Osteocyte (in vitro differentiated cells): ENCODE data around the gene TBC1D1. TPM values are rescaled to one million over a fixed set of nuclear protein-coding genes. Genes with fewer than 3 reads are reported as not detected.

Source experiments
- DNase-seq: peaks from one replicate; pipeline ENCODE4 v3.0.0; 2021; ENCODE audit warnings: mixed read lengths; ENCODE audit not compliant: unreplicated experiment; ENCODE audit errors: extremely low spot score
- H3K27ac Mint-ChIP-seq: one replicate; pipeline ENCODE4 v1.8.0; 2021; ENCODE audit warnings: mild to moderate bottlenecking, mixed read lengths; ENCODE audit not compliant: unreplicated experiment
- H3K27me3 Mint-ChIP-seq: one replicate; pipeline ENCODE4 v1.8.0; 2021; ENCODE audit warnings: mixed read lengths; ENCODE audit not compliant: unreplicated experiment
- H3K36me3 Mint-ChIP-seq: one replicate; pipeline ENCODE4 v1.8.0; 2021; ENCODE audit warnings: mixed read lengths; ENCODE audit not compliant: unreplicated experiment
- H3K4me1 Mint-ChIP-seq: one replicate; pipeline ENCODE4 v1.8.0; 2021; ENCODE audit warnings: mixed read lengths; ENCODE audit not compliant: unreplicated experiment
- H3K4me3 Mint-ChIP-seq: one replicate; pipeline ENCODE4 v1.8.0; 2021; ENCODE audit warnings: mild to moderate bottlenecking, moderate library complexity, mixed read lengths; ENCODE audit not compliant: unreplicated experiment
- H3K9me3 Mint-ChIP-seq: one replicate; pipeline ENCODE4 v1.8.0; 2021; ENCODE audit warnings: mixed read lengths; ENCODE audit not compliant: unreplicated experiment
- CTCF ChIP-seq: fragments of 200-600 bp; sonication (generic); IDR thresholded peaks from 2 replicates; pipeline ENCODE4 v1.5.0; 2021; ENCODE audit warnings: antibody characterized with exemption, mild to moderate bottlenecking, moderate library complexity
- total RNA-seq: library from RNA; stranded (reverse); gene quantifications from 2 replicates; pipeline ENCODE4 v1.2.1, GENCODE V29; 2021

Gene TBC1D1
- total RNA-seq, 1 donor from 2014 or later = 46.2 TPM

GRCh38 chr4:37864786-37865185, 26.1 kb upstream of the TBC1D1 start:
- peaks cover 16% of the 10 kb centered on the region for H3K36me3 Mint-ChIP-seq
- no peak overlapping the region for H3K27ac Mint-ChIP-seq
- no peak overlapping the region for H3K4me3 Mint-ChIP-seq
- peaks cover 8% of the 10 kb centered on the region for H3K9me3 Mint-ChIP-seq
- H3K4me1 Mint-ChIP-seq = peaks cover 8% of the 10 kb centered on the region
- no peak for TF ChIP-seq CTCF
- H3K27me3 Mint-ChIP-seq = no peaks in the 10 kb centered on the region
- no peak for DNase-seq

DNA sequence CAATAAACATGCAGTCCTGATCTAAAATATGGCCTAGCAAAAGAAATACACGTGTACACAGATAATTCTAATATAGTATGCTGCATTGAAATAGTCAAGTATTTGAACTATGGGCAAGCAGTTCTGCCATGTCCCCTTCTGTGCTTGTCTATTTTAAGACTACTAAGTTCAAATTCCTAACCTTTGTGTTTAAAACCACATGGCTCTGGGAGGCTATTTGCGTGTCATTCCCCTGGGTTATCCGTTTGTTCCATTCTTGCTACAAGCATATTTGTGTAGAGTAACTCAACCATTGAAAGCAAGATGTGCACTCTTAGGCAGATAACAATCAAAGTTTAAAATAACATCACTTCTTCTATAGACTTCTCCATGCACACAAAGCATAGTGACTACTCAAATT, 25.4 kb upstream of the TBC1D1 start:
- Mint-ChIP-seq H3K36me3 (peaks cover 14% of the 10 kb centered on the region), H3K4me3 (no peak overlapping the region), H3K27me3 (no peaks in the 10 kb centered on the region), H3K4me1 (peaks cover 8% of the 10 kb centered on the region), H3K9me3 (peaks cover 8% of the 10 kb centered on the region), H3K27ac (no peak overlapping the region)
- no peak for DNase-seq
- no peak for TF ChIP-seq CTCF

DNA sequence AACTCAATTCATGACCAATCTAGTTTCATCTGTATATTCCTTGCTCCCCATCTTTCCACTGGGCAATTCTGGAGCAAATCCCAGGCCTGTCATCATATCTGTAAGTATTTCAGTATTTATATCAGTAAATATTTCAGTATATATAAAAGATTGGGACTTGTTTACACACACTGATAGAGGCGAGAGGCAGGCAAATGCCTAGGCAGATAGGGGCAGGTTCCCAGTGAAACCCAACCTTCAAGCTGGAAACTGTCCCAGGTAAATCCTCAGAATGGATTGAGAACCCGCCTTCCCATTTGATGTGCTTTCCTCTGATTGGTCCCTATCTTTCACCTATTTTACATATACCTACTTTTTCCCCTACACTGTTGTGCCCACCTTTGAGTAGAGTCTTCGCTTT, 23.8 kb upstream of the TBC1D1 start:
- H3K27ac Mint-ChIP-seq = no peak overlapping the region
- no peak for TF ChIP-seq CTCF
- peaks cover 10% of the 10 kb centered on the region for H3K36me3 Mint-ChIP-seq
- peaks cover 8% of the 10 kb centered on the region for H3K4me1 Mint-ChIP-seq
- DNase-seq = no peak
- H3K27me3 Mint-ChIP-seq = no peaks in the 10 kb centered on the region
- H3K4me3 Mint-ChIP-seq = no peak overlapping the region
- peaks cover 8% of the 10 kb centered on the region for H3K9me3 Mint-ChIP-seq

GRCh38 chr4:37868238-37868637, 22.6 kb upstream of the TBC1D1 start:
- H3K27ac Mint-ChIP-seq = no peak overlapping the region
- H3K4me1 Mint-ChIP-seq = peaks cover 8% of the 10 kb centered on the region
- DNase-seq = no peak
- no peaks in the 10 kb centered on the region for H3K27me3 Mint-ChIP-seq
- H3K4me3 Mint-ChIP-seq = no peak overlapping the region
- H3K9me3 Mint-ChIP-seq = peaks cover 8% of the 10 kb centered on the region
- no peak for TF ChIP-seq CTCF
- peaks cover 10% of the 10 kb centered on the region for H3K36me3 Mint-ChIP-seq

- no peak for DNase-seq
- TF ChIP-seq CTCF = no peak
- Mint-ChIP-seq H3K4me1 (no peaks in the 10 kb centered on the region), H3K27me3 (no peaks in the 10 kb centered on the region), H3K9me3 (peaks cover 6% of the 10 kb centered on the region), H3K4me3 (no peak overlapping the region), H3K27ac (no peak overlapping the region), H3K36me3 (peaks cover 5% of the 10 kb centered on the region)
Observed at GRCh38 chr4:37872310-37872988, 18.4 kb upstream of the TBC1D1 start.
